Measurements from ENCODE around the gene GNG13. TPM values are rescaled to one million over a fixed set of nuclear protein-coding genes. Genes with fewer than 3 reads are reported as not detected.
"Not testable (repeated sequence)": the region's sequence is repeated elsewhere in the genome, so short reads cannot be mapped to it uniquely, and the experiment has no call there.

GNG13 gene
- polyA plus RNA-seq (2014; cell fraction: cytosol; rRNA removed) = not detected in 2 replicates
- polyA plus RNA-seq (2014; cell fraction: nucleus; rRNA removed) = not detected in 2 replicates

DNA sequence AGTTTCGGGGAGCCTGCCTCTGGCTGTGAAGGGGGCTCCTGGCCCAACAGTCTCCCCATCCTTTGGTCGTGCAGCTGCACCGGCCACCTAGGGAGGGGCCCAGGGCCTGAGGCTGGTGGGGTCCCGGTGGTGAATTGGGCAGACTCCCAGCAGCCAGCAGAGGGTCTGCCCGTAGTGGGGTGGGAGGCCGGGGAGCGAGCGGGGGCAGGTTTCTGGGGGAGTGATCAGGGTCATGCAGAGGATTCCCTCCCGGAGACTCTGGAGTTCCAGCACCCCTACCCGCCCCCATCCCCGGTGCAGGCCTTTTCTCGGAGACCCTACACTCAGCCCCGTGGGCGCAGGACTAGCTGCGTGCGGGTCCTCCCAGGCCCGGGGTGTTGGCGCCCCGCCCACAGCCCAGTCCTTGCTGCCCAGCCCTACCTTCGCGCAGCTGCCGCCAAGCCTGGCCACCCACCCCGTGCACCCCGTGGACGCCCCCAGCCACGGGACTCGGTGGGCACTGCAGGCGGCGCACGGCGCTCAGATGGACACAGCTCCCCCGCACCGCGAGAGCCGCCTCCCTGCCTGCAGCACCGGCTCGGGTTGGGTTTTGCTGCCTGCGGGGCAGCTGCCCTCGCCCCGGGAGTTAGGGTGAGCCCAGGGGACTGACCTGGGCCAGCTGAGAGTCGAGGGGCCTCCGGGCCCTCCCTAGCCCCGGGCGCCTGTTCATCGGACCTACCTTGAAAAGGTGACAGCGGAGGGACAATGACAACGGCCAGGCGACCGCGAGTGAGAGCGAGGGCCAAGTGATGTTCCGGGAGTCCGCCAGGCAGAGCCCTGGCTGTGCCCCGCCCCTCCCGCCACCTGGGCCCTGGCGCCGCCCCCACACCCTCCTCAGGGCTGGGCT lies at the start of gene GNG13:
Gene GNG13 (minus strand): TSS at position 787 of the 886 bp plus-strand sequence. CDS start 1,657 bp downstream, outside the sequence.
- DNase-seq (ENCODE audit: low spot score) = no peak

DNA sequence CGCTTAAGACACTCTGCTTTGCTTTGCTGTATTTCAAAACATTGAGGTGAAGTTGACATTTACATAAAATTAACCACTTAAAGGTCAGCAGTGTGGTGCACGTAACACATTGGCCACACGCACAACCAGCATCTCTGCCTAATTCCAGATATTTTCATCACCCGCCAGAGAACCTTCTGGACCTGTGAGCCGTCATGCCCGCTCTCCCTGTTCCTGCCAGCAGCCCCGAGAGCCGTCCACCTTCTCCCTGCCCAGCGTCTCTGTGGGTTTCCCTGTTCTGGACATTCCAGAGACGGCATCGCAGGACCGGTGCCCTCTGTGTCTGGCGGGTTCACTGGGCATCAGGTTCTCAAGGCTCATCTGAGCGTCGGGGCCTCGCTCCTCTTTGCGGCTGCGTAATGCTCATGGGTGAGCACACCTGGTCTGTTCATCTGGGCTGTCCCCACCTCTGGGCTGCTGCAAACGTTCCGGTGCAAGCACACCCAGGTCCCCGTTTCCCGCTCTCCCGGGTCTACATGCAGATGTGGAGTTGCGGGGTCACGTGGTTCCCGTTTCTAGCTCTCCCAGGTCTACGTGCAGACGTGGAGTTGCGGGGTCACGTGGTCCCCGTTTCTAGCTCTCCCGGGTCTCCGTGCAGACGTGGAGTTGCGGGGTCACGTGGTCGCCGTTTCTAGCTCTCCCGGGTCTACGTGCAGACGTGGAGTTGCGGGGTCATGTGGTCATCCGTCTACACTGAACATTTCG lies 48.1 kb upstream of the GNG13 start:
- no peak for DNase-seq (ENCODE audit: low spot score)

DNA sequence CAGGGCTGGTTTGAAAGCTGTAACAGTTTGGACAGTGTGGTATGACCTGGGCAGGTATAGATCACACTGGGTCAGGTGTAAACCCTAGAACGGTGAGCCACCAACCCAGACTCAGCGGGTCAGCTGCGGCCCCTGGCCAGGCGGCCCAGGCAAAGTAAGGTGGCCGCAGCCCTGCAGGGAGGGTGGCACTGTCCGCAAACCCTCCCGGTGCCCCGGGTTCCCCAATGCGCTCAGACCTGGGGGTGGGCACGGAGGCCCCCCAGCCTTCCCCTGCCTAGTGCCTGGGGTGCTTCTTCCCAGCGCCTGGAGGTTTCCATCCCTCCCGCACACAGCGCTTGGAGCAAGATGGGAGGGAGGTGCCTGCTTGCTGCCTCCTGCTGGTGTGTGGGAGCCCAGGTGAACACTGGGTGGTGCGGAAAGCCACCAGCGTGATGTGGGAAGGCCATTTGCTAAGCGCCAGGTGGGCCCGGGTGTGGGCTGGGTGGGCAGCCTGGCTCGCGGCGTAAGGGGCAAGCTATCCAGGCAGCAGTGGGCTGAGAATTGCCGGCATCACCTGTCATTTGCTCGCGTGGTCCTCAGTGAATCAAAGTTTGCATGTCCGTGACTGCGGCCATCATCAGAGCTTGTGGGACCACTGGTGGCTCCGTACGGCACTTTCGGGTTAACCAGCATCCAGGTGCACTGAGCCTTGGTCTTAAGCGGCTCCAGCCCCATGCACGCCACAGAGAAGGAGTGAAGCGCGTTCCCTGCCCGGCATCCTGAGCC lies 47.3 kb upstream of the GNG13 start:
- DNase-seq (ENCODE audit: low spot score) = no peak

GRCh38 chr16:847151-847550 lies 46.6 kb upstream of the GNG13 start:
- DNase-seq (ENCODE audit: low spot score) = no peak

DNA sequence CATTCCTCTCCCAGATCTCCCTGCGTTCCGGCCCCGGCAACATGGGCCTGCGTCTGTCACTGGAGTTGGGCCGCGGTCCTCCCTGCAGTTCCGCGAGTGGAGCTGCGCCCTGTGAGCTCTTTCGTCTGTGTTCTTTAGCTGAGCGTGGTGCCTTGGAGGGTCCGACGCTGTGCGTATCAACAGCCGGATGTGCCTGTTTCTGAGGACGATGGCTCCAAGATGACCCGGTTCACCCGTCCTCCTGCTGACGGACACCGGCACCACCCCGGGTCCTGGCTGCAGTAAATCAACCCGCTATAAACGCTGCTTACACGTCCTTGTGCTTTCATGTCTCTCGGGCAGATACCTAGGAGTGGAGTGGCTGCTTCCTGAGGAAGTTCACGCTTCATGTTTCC lies 44.8 kb upstream of the GNG13 start:
- DNase-seq (ENCODE audit: low spot score) = no peak

DNA sequence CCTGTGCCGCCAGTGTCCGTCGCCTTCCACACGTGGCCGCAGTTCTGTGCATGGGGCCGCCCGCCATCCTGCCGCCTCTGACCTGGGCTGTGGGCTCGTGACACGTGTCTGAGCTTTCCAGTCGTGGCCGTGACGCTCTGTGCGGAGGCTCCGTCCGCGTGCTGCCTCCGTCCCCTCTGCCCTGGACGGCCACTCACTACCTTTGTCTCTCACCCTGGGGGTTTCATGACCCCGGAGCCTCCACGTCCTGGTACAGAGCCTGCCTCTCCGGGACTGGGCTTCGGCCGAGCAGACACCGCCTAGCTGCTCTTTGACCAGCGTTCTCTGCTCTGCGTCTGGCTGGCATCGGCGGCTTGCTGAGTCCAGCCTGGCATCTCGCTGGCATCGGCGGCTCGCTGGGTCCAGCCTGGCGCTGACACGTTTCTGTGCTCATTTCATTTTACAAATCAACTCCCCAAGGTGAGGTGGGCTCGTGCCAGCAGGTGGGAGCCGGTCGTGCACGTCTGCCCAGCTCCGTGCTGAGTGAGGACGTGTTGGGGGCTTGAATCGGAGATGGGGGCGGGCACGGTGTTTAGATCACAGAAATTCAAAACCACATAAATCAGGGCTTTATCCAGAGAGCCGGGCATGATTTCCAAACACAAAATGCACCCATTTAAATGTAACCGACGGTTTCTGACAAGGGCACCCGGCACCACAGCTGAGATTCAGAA lies 44.3 kb upstream of the GNG13 start:
- no peak for DNase-seq (ENCODE audit: low spot score)

- no peak for DNase-seq (ENCODE audit: low spot score)
Measured at GRCh38 chr16:843771-844170, 43.2 kb upstream of the GNG13 start.

DNA sequence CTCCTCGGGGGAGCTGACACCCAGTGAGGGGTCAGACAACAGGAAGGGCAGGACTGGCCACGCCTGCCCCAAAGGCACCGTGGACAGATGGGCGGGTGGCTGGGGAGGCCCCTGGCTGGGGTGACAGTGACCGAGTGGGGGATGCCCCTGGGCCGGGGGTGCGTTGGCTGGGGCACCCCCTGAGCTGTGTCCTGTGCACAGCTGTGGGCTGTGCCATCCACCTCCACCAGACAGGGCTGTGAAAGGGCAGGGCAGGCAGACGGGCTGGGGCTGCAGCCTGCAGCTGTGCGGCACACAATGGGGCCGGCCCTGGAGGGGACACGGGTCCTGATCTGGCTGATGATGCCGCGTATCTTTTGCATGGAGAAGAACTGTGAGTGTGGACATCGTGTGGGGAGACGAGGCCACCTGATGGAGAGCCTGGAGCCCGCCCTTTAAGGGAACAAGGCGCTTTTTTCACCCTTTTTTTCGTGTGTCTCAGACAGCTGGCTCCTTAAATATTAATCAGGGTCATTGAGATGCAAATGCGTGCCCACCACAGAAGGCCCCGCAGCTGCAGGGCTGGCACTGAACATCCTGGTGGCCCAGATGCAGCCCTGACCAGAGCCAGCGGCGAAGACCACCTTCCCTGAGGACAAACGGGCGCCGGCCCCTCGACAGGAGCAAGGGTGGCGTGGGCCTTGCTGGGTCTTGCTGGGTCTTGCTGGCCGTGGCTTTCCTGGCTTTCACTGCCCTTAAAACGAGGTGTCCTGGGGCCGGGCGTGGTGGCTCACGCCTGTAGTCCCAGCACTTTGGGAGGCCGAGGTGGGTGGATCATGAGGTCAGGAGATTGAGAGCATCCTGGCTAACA lies 42.4 kb upstream of the GNG13 start:
- no peak for DNase-seq (ENCODE audit: low spot score)

GRCh38 chr16:842061-842476 lies 41.5 kb upstream of the GNG13 start:
- peak; percentile 55 for DNase-seq (ENCODE audit: low spot score)

- DNase-seq (ENCODE audit: low spot score) = no peak
Measured at GRCh38 chr16:841455-842060, 41.0 kb upstream of the GNG13 start.

DNA sequence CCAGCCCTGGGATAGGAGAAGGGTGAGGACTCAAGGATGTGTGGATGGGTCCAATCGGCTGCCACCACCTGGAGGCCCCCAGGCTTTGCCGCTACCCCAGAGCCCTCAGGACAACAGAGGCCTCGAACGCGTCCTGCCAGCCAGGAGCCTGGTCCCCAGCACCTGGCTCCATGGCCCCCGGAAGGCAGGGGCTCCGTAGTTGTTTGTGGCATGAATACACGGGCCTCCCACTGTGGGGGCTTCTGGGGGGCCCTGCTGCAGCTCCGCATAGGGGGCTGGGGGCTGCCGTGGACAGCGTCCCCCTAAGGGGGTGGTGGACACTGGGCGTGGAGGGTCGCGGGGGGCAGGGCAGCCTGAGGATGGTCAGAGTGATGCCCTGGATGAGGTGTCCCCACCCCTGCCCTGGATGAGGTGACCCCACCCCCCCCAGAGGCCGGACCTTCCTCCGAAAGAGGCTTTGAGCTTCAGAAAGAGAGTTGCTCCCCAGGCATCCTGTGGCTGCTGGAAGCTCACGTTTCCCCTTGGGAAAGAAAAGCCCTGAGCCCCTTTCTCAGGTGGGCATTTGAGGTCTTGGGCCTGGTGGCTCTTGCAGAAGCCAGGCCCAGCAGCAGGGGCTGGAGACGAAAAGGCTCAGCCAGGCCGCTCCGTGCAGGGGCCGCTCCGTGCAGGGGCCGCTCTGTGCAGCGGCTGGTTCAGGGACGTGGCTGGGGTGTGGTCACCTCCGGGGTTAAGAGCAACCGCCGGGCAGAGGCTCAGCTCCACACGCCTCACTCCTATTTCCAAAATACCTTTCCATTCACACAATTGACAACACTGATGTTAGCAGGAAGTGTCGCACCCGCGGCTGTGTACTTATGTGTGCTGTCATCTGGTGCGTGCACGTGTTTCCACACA lies 40.3 kb upstream of the GNG13 start:
- DNase-seq (ENCODE audit: low spot score) = no peak

- DNase-seq (ENCODE audit: low spot score) = no peak
Measured at GRCh38 chr16:839643-840408, 39.3 kb upstream of the GNG13 start.

- DNase-seq (ENCODE audit: low spot score) = no peak
Measured at GRCh38 chr16:838741-839140, 38.2 kb upstream of the GNG13 start.

- not testable (repeated sequence) for DNase-seq (ENCODE audit: low spot score)
Measured at GRCh38 chr16:836822-837221, 36.3 kb upstream of the GNG13 start.

DNA sequence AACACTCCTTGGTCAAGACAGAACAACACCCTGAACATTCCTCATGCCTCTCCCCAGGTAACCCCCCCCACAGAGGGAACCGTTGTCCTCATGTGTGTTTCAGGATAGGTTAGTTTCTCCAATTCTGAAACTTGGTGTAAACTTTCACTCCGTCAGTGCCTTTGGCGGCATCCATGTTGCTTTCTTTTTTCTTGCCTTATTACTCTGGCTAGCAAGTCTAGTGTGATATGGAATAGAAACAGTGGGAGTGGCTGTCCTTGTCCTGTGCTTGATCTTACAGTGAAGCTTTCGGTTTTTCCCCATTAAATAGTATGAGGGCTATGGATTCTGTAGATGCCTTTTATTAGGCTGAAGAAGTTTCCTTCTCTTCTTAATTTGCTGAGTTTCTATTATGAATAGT lies 35.7 kb upstream of the GNG13 start:
- no peak for DNase-seq (ENCODE audit: low spot score)

DNA sequence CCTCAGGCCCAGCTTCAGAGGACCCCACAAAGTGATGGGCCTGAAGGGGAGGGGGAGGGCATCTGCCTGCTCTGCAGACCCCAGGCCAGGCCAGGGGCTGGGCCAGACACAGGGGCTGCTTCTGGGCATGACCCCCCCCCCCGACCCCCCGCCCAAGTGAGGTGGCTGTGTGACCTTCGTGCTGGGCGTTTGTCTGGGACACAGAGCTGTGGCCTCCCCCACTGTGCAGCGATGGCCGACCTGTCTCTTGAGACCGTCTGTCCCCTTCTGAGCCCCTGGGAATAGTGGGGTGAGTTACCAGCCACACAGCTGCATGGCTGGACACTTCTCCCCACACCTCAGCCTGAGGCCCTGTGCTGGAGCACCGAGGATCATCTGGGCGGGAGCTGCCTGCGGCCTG lies 34.8 kb upstream of the GNG13 start:
- DNase-seq (ENCODE audit: low spot score) = no peak

DNA sequence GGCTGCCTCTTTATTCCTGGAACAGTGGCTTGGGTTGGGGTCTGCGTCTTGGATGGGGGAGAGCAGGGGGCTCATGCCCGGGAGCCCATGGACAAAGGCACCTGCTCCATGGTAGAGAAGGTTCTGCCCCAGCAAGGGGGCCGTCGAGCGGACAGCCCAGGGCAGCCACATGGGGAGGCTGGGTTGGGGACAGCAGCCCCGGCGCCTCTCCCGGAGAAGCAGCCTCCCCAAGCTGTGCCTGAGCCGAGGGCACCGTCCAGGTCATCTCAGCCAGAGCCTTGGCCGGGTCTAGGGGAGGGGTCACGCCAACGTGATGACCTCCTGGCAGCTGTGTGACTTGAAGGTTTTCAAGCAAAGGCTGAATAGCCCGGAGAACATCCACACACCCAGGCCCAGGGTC lies 32.9 kb upstream of the GNG13 start:
- DNase-seq (ENCODE audit: low spot score) = no peak

Measured in SK-N-DZ (cell line).